ENCODE measurements around the gene CHCHD10. TPM values are rescaled to one million over a fixed set of nuclear protein-coding genes. Genes with fewer than 3 reads are reported as not detected.

Gene CHCHD10
- total RNA-seq, 6 experiments from 2014 or later: 89.3 to 117 (median 106) TPM

DNA sequence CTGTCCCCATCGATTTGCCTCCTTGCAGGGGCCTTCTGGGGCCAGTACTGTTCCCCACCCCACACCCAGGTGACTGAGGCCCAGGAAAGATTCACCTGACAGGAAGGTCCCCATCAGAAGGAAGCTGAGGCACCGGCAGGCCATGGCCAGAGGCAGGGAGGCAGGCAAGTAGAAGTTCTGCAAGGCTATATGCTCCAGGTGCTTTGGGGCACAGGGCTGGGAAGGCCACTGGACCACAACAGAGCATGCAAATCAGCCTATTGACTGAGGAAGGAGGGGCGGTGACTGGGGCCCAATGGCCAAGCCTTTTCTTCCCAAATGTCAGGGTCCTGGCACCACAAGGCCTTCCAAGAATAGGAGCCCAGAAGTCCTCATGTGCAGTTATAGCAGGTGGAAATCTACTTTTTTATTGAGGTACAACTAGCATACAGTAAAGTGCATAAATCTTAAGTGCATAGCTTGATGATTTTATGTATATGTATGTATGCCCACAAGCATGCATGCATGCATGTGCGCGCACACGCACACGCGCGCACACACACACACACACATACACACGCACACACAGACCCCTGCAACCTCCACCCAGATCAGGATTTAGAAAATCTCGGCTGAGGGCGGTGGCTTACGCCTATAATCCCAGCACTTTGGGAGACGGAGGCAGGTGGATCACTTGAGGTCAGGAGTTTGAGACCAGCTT lies 13.4 kb downstream of the CHCHD10 start, which contains the start of gene VPREB3:
TSS of gene VPREB3 (minus strand) at position 206 of the 700 bp plus-strand sequence. CDS start at position 144, 62 bp downstream.
- no peak for DNase-seq
- peaks cover 13% of the 10 kb centered on the region for H3K4me1 Mint-ChIP-seq (ENCODE audit: low read depth)
- H3K36me3 Mint-ChIP-seq (ENCODE audit: low read depth): no peaks in the 10 kb centered on the region
- no peak within 1 kb of the TSS for H3K4me3 Mint-ChIP-seq
- H3K27me3 Mint-ChIP-seq (ENCODE audit: insufficient read depth): peaks cover 2% of the 10 kb centered on the region
- no peaks in the 10 kb centered on the region for H3K9me3 Mint-ChIP-seq
- TF ChIP-seq CTCF (IDR thresholded peaks at IDR 0.05): no peak
- no peak within 1 kb of the TSS for H3K27ac Mint-ChIP-seq

- no peak for DNase-seq
- Mint-ChIP-seq H3K4me1 (ENCODE audit: low read depth) (peaks cover 13% of the 10 kb centered on the region), H3K36me3 (ENCODE audit: low read depth) (no peaks in the 10 kb centered on the region), H3K27ac (no peak overlapping the region), H3K9me3 (no peaks in the 10 kb centered on the region), H3K4me3 (no peak overlapping the region), H3K27me3 (ENCODE audit: insufficient read depth) (peaks cover 2% of the 10 kb centered on the region)
- no peak for TF ChIP-seq CTCF (IDR thresholded peaks at IDR 0.05)
Observed at GRCh38 chr22:23753385-23753784, 14.4 kb downstream of the CHCHD10 start.

- no peak overlapping the region for H3K27ac Mint-ChIP-seq
- H3K4me1 Mint-ChIP-seq (ENCODE audit: low read depth): peaks cover 13% of the 10 kb centered on the region
- H3K36me3 Mint-ChIP-seq (ENCODE audit: low read depth): no peaks in the 10 kb centered on the region
- DNase-seq: no peak
- H3K27me3 Mint-ChIP-seq (ENCODE audit: insufficient read depth): peaks cover 2% of the 10 kb centered on the region
- H3K9me3 Mint-ChIP-seq: no peaks in the 10 kb centered on the region
- H3K4me3 Mint-ChIP-seq: no peak overlapping the region
- TF ChIP-seq CTCF (IDR thresholded peaks at IDR 0.05): no peak
Observed at GRCh38 chr22:23752750-23753149, 15.0 kb downstream of the CHCHD10 start.

- no peak for DNase-seq
- Mint-ChIP-seq H3K36me3 (ENCODE audit: low read depth) (no peaks in the 10 kb centered on the region), H3K9me3 (no peaks in the 10 kb centered on the region), H3K4me1 (ENCODE audit: low read depth) (peaks cover 13% of the 10 kb centered on the region), H3K27ac (peak overlapping the region; percentile 29; the same call in 1 of the 2 replicates), H3K4me3 (peak overlapping the region; percentile 60), H3K27me3 (ENCODE audit: insufficient read depth) (peaks cover 2% of the 10 kb centered on the region)
- TF ChIP-seq CTCF (IDR thresholded peaks at IDR 0.05): no peak
Observed at GRCh38 chr22:23752090-23752691, 15.6 kb downstream of the CHCHD10 start.

DNA sequence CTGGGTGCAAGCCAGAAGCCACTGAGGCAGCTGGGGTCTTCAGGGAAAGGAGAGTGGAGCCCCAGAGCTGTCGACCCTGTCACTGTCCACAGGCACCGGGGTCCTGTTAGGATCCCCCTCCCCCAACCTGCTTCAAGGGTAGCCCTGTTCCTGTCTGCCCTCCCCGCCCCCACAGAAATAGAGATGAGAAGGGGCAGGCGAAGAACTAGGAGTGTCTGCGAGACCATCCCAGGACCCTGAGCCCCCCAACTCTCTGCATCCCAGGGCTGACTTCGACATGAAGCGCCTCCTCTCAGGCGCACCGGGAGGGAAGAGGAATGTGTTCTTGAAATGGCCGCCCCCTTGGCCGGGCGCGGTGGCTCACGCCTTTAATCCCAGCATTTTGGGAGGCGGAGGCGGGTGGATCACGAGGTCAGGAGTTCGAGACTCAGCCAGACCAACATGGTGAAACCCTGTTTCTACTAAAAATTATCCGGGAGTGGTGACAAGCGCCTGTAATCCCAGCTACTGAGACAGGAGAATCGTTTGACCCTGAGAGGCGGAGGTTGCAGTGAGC lies 16.3 kb downstream of the CHCHD10 start:
- no peak for TF ChIP-seq CTCF (IDR thresholded peaks at IDR 0.05)
- no peaks in the 10 kb centered on the region for H3K36me3 Mint-ChIP-seq (ENCODE audit: low read depth)
- peak overlapping the region; percentile 56 for H3K27ac Mint-ChIP-seq
- H3K4me3 Mint-ChIP-seq: peak overlapping the region; percentile 79
- DNase-seq: no peak
- H3K9me3 Mint-ChIP-seq: no peaks in the 10 kb centered on the region
- peaks cover 13% of the 10 kb centered on the region for H3K4me1 Mint-ChIP-seq (ENCODE audit: low read depth)
- H3K27me3 Mint-ChIP-seq (ENCODE audit: insufficient read depth): peaks cover 2% of the 10 kb centered on the region
